GM21381 (cell line): Measurements from ENCODE around the gene MORC1.
A peak's percentile ranks its signal among the peaks of the same experiment; 100 is the strongest.

Source experiments
- ATAC-seq: cut with Tn5 transposase; IDR thresholded peaks from one replicate; pipeline ENCODE4 v1.9.1; 2021; ENCODE audit warnings: mild to moderate bottlenecking, moderate library complexity; ENCODE audit not compliant: unreplicated experiment

MORC1 gene

GRCh38 chr3:109035082-109035481 lies 82.9 kb downstream of the MORC1 start:
- no peak for ATAC-seq

GRCh38 chr3:109033000-109033660 lies 84.8 kb downstream of the MORC1 start:
- no peak for ATAC-seq

GRCh38 chr3:109028753-109029152 lies 89.2 kb downstream of the MORC1 start:
- ATAC-seq, result no peak

- no peak for ATAC-seq
Measured at GRCh38 chr3:109026821-109027220, 91.1 kb downstream of the MORC1 start.

GRCh38 chr3:109025896-109026295 lies 92.0 kb downstream of the MORC1 start:
- ATAC-seq, result no peak

- ATAC-seq, result peak; percentile 80
Measured at GRCh38 chr3:109023656-109024254, 94.2 kb downstream of the MORC1 start.

- no peak for ATAC-seq
Measured at GRCh38 chr3:109023167-109023566, 94.8 kb downstream of the MORC1 start.

GRCh38 chr3:109021556-109021955 lies 96.4 kb downstream of the MORC1 start:
- no peak for ATAC-seq

GRCh38 chr3:109018828-109019227 lies 99.1 kb downstream of the MORC1 start:
- no peak for ATAC-seq

- ATAC-seq, result no peak
Measured at GRCh38 chr3:109005443-109005842, 112.5 kb downstream of the MORC1 start.

- ATAC-seq, result no peak
Measured at GRCh38 chr3:108998436-108998835, 119.5 kb downstream of the MORC1 start.

- ATAC-seq, result no peak
Measured at GRCh38 chr3:108985844-108986243, 132.1 kb downstream of the MORC1 start.

- ATAC-seq, result no peak
Measured at GRCh38 chr3:108983051-108983450, 134.9 kb downstream of the MORC1 start.

GRCh38 chr3:108976058-108976457 lies 141.9 kb downstream of the MORC1 start:
- ATAC-seq, result no peak

- no peak for ATAC-seq
Measured at GRCh38 chr3:108973019-108973418, 144.9 kb downstream of the MORC1 start.

GRCh38 chr3:108972482-108972881 lies 145.5 kb downstream of the MORC1 start:
- ATAC-seq, result no peak

- ATAC-seq, result no peak
Measured at GRCh38 chr3:108970561-108970960, 147.4 kb downstream of the MORC1 start.

GRCh38 chr3:108966773-108967172 lies 151.2 kb downstream of the MORC1 start:
- no peak for ATAC-seq

- ATAC-seq, result no peak
Measured at GRCh38 chr3:108959017-108959416, 158.9 kb downstream of the MORC1 start.

- no peak for ATAC-seq
Measured at GRCh38 chr3:108953700-108954099, 164.2 kb downstream of the MORC1 start, which contains the start of gene GUCA1C. GUCA1C (minus strand) TSS chr3:108953879; CDS start chr3:108953762, 117 bp downstream.

- no peak for ATAC-seq
Measured at GRCh38 chr3:108953210-108953609, 164.7 kb downstream of the MORC1 start.

GRCh38 chr3:108951820-108952501 lies 166.0 kb downstream of the MORC1 start:
- no peak for ATAC-seq
